Esophagus muscularis mucosa (tissue), 4 donors: ENCODE data around the gene PTGES3. TPM values are rescaled to one million over a fixed set of nuclear protein-coding genes. Genes with fewer than 3 reads are reported as not detected.
"Not testable (repeated sequence)": the region's sequence is repeated elsewhere in the genome, so short reads cannot be mapped to it uniquely, and the experiment has no call there.

Experiments used
- DNase-seq: peaks from one replicate; pipeline ENCODE4 v3.0.0-alpha.2; 2017; ENCODE audit errors: extremely low spot score
- H3K27ac ChIP-seq, 4 donors: fragments of 200-600 bp; sonication (generic); replicated peaks in 1 of 4; 1 replicate in 3 of 4; 2 replicates in 1 of 4; pipeline ENCODE4 v1.5.1; 2016 to 2019; ENCODE audit warnings: mild to moderate bottlenecking in 1 of 4
- H3K27me3 ChIP-seq, 4 donors: fragments of 200-600 bp; sonication (generic); one replicate each; pipeline versions ENCODE4 v1.5.1 to v1.6.0; 2016 to 2019
- H3K36me3 ChIP-seq, 4 donors: fragments of 200-600 bp; sonication (generic); one replicate each; pipeline ENCODE4 v1.5.1; 2016 to 2019
- H3K4me1 ChIP-seq, 4 donors: fragments of 200-600 bp; sonication (generic); one replicate each; pipeline ENCODE4 v1.5.1; 2016 to 2019
- H3K4me3 ChIP-seq, 4 donors: fragments of 200-600 bp; sonication (generic); 1 replicate in 2 of 4; 2 replicates in 2 of 4; pipeline ENCODE4 v1.5.1; 2016 to 2019; ENCODE audit warnings: mild to moderate bottlenecking in 4 of 4, moderate library complexity in 1 of 4
- H3K9me3 ChIP-seq, 4 donors: fragments of 200-600 bp; sonication (generic); 1 replicate in 3 of 4; 2 replicates in 1 of 4; pipeline ENCODE4 v1.5.1; 2016 to 2019
- EP300 ChIP-seq: sonication (generic); formaldehyde crosslinking; IDR thresholded peaks from one replicate; pipeline ENCODE4 v1.6.1; 2017; ENCODE audit warnings: antibody characterized with exemption
- POLR2A ChIP-seq: fragments of 450-650 bp; IDR thresholded peaks from one replicate; pipeline ENCODE4 v1.6.1; 2017; ENCODE audit warnings: antibody characterized with exemption, moderate library complexity, mild to moderate bottlenecking, low read depth
- POLR2AphosphoS5 ChIP-seq, 2 donors: sonication (generic); formaldehyde crosslinking; IDR thresholded peaks; one replicate each; pipeline ENCODE4 v1.6.1; 2017; ENCODE audit warnings: antibody characterized with exemption in 2 of 2
- WGBS: methylation state at CpG from one replicate; pipeline ENCODE4 v1.1.5; 2018; 5-methylcytosine and 5-hydroxymethylcytosine counted together
- intact Hi-C: fragments of 100-400 bp; cut with DNase I; formaldehyde crosslinking; loops from one replicate; pipeline ENCODE4 v1.15.1; 2023
- total RNA-seq, 4 donors: library from RNA; depleted of rRNA; stranded (reverse); fragments of >200 nt; gene quantifications; one replicate each; pipeline versions ENCODE4 v1.1.0 to v1.2.1, GENCODE V29; 2016
- TF ChIP-seq, protein P1 (sequence below), 3 experiments: fragments of 200-600 bp in 2 of 3; fragments of 450-650 bp in 1 of 3; sonication (generic) in 2 of 3; IDR thresholded peaks; one replicate each; pipeline ENCODE4 v1.5.1; 2017 to 2019; ENCODE audit warnings: antibody characterized with exemption in 3 of 3, mild to moderate bottlenecking in 2 of 3, moderate library complexity in 1 of 3

The PTGES3 gene, protein sequence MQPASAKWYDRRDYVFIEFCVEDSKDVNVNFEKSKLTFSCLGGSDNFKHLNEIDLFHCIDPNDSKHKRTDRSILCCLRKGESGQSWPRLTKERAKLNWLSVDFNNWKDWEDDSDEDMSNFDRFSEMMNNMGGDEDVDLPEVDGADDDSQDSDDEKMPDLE
- 100 to 1,000 TPM in 1 of 4 donors, 10 to 100 TPM in 3; 86.8 to 118 (median 92.0) TPM for total RNA-seq

DNA sequence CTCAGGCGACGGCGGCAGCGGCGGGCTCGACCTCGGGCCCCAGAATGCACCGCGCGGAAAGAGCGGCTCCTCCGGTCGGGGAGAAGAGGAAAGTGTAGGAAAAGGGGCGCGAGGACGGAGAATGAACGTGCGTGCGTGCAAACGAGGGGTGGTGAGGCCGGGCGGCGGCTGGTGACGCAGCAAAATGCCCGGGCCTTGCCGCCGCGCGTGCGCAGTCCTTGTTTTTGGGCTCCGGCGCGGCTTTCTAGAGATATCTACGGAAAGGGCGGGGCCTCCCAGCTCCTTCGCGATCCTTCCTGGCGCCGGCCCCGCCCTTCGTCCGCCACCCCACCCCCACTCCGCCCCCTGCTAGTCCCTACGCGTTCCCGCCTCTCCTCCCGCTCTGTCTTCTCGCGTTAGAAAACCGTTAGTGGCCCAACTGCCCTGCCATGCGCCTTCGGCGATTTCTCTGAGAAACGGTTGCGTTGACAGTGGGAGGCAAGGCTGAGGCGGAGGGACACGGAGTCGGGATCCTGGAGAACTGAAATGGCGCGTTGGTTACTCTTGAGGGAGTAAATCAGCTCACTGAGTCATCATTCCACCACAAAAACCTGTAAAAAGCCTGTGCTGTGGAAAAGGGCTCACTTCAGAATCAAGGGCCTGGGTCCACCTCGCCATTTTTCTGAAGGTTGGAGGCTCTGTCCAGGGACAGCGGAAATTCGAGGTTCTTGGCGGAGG lies at the start of gene PTGES3:
TSS of gene PTGES3 (minus strand) at position 156 of the 717 bp plus-strand sequence. CDS start 285 bp downstream, outside the sequence.
- peak within 1 kb of the TSS; percentile 99 to 100 (median 100) for H3K27ac ChIP-seq
- H3K9me3 ChIP-seq, result no peaks in the 10 kb centered on the region
- H3K36me3 ChIP-seq, result peaks cover 0 to 5% (median 0%) of the 10 kb centered on the region in 4 donors
- TF ChIP-seq, protein P1, sequence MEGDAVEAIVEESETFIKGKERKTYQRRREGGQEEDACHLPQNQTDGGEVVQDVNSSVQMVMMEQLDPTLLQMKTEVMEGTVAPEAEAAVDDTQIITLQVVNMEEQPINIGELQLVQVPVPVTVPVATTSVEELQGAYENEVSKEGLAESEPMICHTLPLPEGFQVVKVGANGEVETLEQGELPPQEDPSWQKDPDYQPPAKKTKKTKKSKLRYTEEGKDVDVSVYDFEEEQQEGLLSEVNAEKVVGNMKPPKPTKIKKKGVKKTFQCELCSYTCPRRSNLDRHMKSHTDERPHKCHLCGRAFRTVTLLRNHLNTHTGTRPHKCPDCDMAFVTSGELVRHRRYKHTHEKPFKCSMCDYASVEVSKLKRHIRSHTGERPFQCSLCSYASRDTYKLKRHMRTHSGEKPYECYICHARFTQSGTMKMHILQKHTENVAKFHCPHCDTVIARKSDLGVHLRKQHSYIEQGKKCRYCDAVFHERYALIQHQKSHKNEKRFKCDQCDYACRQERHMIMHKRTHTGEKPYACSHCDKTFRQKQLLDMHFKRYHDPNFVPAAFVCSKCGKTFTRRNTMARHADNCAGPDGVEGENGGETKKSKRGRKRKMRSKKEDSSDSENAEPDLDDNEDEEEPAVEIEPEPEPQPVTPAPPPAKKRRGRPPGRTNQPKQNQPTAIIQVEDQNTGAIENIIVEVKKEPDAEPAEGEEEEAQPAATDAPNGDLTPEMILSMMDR (IDR thresholded peaks at IDR 0.05), result peak in 1 of 3 experiments; percentile 24
- TF ChIP-seq POLR2A (peak; percentile 86), POLR2AphosphoS5 (IDR thresholded peaks at IDR 0.05) (peak; percentile 98 to 99), EP300 (no peak)
- H3K4me3 ChIP-seq, result peak within 1 kb of the TSS; percentile 80 to 98 (median 96)
- under 1% methylated on average over 51 of the region's 64 CpGs for WGBS
- H3K4me1 ChIP-seq, result peaks cover 21 to 49% (median 41%) of the 10 kb centered on the region in 4 donors
- DNase-seq, result peak; percentile 99
- intact Hi-C loops, result loop anchor here (1.0 to 5.0 kb wide), 2 partner anchors 37 to 41 kb away; partner anchors contain the start of genes ATP5F1B and NACA
- H3K27me3 ChIP-seq, result no peaks in the 10 kb centered on the region

DNA sequence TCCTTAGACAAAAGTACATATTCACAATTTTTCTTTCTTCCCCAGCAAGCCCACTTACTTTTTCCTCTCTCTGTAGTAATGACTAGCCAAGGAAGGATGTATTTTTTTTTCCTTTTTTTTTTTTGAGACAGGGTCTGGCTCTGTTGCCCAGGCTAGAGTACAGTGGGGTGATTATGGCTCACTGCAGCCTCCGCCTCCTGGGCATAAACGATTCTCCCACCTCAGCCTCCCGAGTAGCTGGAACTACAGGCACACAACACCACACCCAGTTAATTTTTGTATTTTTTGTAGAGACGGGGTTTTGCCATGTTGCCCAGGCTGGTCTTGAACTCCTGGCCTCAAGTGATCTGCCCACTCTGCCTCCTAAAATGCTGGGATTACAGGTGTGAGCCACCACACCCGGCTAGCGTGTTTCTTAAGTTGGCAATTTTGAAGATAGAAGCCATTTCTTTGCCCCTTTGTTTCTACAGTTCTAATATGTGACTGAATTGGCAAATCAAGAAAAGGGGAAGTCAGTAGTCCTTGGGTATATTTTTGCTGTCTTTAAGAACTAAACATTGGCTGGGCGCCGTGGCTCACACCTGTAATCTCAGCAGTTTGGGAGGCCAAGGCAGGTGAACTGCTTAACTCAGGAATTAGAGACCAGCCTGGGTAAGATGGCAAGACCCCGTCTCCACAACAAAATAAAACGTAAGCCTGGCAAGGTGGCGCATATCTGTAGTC lies 40.2 kb upstream of the PTGES3 start:
- H3K27me3 ChIP-seq, result no peaks in the 10 kb centered on the region
- no peak overlapping the region for H3K4me3 ChIP-seq
- intact Hi-C loops, result no loop called here
- no peak for DNase-seq
- TF ChIP-seq POLR2A (no peak), EP300 (no peak), POLR2AphosphoS5 (IDR thresholded peaks at IDR 0.05) (no peak)
- TF ChIP-seq, protein P1 (IDR thresholded peaks at IDR 0.05), result no peak
- 93% methylated on average over 11 of the region's 11 CpGs for WGBS
- no peak overlapping the region for H3K27ac ChIP-seq
- peaks cover 0 to 32% (median 18%) of the 10 kb centered on the region in 4 donors for H3K36me3 ChIP-seq
- no peaks in the 10 kb centered on the region for H3K9me3 ChIP-seq
- H3K4me1 ChIP-seq, result peaks cover 11 to 19% (median 17%) of the 10 kb centered on the region in 4 donors

DNA sequence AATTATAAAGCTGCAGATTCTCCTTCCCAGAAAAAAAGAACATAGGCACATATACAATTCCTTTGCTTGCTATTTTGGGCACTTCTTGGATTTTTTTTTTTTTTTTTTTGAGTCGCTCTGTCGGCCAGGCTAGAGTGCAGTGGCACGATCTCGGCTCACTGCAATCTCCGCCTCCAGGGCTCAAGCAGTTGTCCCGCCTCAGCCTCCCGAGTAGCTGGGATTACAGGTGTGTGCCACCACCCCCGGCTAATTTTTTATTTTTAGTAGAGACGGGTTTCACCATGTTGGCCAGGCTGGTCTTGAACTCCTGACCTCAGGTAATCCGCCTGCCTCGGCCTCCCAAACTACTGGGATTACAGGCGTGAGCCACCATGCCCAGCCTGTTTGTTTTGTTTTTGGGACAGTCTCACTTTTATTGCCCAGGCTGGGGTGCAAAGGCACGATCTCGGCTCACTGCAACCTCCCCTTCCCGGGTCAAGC lies 38.2 kb upstream of the PTGES3 start:
- 91% methylated on average over 15 of the region's 15 CpGs for WGBS
- H3K4me1 ChIP-seq, result peaks cover 31 to 40% (median 38%) of the 10 kb centered on the region in 4 donors
- intact Hi-C loops, result loop anchor here (2.0 kb wide), 1 partner anchor 81 kb away; the partner anchor contains the start of gene ATP5F1B
- H3K9me3 ChIP-seq, H3K27me3 ChIP-seq, DNase-seq: not testable (repeated sequence)
- H3K27ac ChIP-seq, result peak overlapping the region; percentile 91 to 95 (median 92)
- H3K36me3 ChIP-seq, result peaks cover 0 to 21% (median 10%) of the 10 kb centered on the region in 4 donors
- H3K4me3 ChIP-seq, result peak overlapping the region; percentile 83 to 96 (median 86)

DNA sequence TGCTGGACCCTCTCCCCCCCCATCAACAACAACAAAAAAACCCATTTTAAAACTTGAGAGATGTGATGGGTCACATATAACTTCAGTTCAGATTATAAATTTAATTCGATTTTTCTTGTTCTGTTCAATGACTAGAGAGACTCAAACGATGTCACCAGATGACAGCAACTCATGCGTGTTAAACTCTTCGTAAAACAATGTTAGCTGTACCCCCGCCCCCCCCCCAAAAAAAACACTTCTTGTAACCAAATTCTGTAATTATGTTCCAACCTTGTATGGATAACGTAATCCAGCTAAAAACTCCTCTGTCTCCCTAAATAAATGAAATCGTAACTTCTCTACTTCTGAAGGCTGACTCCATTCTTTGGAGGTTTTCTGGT lies 37.6 kb upstream of the PTGES3 start:
- WGBS, result 29% methylated on average over 7 of the region's 7 CpGs
- intact Hi-C loops, result loop anchor here (1.0 to 2.0 kb wide), 2 partner anchors 37 to 81 kb away; partner anchors contain the start of genes ATP5F1B and PTGES3
- no peak for TF ChIP-seq POLR2A
- TF ChIP-seq POLR2AphosphoS5 (IDR thresholded peaks at IDR 0.05), result no peak
- TF ChIP-seq, protein P1 (IDR thresholded peaks at IDR 0.05), result no peak
- TF ChIP-seq EP300, result no peak
- peak overlapping the region; percentile 83 to 96 (median 86) for H3K4me3 ChIP-seq
- H3K4me1 ChIP-seq, result peaks cover 37 to 45% (median 43%) of the 10 kb centered on the region in 4 donors
- H3K36me3 ChIP-seq, result peaks cover 0 to 21% (median 13%) of the 10 kb centered on the region in 4 donors
- H3K27me3 ChIP-seq, result no peaks in the 10 kb centered on the region
- peak overlapping the region; percentile 91 to 95 (median 92) for H3K27ac ChIP-seq
- DNase-seq, result no peak
- no peaks in the 10 kb centered on the region for H3K9me3 ChIP-seq
